Measurements from ENCODE around the gene EDEM3. TPM values are rescaled to one million over a fixed set of nuclear protein-coding genes. Genes with fewer than 3 reads are reported as not detected.

The EDEM3 gene
- total and polyA plus RNA-seq, 12 donors: 7.8 to 26.8 (median 17.8) TPM

DNA sequence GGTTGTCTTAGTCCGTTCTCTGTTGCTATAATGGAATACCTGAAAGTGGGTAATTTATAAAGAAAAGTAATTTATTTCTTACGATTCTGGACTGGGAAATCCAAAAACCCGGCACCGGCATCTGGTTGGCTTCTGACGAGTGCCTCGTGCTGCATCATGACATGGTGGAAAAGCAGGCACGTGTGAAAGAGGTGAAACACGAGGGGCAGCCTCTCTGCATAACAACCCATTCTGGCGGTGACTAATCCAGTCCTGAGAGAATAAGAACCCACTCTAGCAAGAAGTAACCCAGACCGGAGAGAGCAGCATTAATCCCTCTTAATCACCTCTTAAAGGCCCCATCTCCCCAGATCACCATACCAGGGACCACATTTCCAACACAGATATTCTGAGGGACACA, 2.7 kb upstream of the EDEM3 start:
- Histone ChIP-seq H3K27ac (no peak overlapping the region), H3K9me3 (no peaks in the 10 kb centered on the region), H3K36me3 (no peaks in the 10 kb centered on the region), H3K4me3 (no peak overlapping the region), H3K4me1 (peaks cover 0 to 21% (median 18%) of the 10 kb centered on the region in 9 donors), H3K27me3 (no peaks in the 10 kb centered on the region)
- no peak for ATAC-seq
- WGBS, 2 donors: 84 to 86% methylated on average over 10 of the region's 10 CpGs
- intact Hi-C loops (cut with DNase I): no loop called here
- no peak for DNase-seq
- TF ChIP-seq, protein P1, sequence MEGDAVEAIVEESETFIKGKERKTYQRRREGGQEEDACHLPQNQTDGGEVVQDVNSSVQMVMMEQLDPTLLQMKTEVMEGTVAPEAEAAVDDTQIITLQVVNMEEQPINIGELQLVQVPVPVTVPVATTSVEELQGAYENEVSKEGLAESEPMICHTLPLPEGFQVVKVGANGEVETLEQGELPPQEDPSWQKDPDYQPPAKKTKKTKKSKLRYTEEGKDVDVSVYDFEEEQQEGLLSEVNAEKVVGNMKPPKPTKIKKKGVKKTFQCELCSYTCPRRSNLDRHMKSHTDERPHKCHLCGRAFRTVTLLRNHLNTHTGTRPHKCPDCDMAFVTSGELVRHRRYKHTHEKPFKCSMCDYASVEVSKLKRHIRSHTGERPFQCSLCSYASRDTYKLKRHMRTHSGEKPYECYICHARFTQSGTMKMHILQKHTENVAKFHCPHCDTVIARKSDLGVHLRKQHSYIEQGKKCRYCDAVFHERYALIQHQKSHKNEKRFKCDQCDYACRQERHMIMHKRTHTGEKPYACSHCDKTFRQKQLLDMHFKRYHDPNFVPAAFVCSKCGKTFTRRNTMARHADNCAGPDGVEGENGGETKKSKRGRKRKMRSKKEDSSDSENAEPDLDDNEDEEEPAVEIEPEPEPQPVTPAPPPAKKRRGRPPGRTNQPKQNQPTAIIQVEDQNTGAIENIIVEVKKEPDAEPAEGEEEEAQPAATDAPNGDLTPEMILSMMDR (IDR thresholded peaks at IDR 0.05): no peak

DNA sequence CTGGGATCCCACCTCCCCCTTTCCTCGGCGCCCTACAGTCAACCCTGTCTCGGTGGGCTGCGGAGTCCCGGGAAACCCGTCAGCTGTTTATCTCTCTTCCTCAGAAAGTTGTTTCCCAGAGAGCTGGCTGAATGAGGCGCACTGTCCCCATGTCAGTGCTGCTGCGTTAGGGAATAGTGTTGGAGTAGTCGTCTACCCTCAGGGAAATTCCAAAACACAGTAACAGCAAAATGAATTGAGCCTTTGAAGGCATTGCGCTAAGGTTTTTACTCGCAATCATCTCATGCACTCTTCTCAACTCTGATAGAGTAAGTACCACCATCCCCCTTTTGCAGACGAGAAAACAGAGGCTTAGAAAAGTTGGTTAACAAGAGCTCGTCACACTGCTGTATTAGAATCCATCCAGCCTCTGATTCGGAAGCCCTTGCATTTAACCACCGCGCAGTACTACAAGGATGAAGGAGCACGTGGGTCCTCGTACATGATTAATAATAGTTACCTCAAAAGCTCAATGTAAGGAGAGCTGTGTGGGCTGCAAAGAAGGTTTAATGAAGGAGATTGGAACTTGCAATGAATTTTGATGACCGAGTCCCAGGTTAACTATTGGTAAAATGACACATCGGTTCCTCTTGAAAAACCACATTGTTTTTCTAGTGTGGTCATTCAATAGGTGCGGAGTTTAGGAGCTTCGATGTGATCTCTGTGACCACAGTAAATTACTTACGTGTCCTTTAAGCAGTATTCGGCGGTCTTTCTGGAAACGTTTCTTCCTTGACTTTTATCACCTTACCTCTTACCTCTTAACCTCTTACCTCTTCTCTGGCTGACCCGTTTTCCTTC, 788 bp upstream of the EDEM3 start:
- intact Hi-C loops (cut with DNase I): loop anchor here in 1 of 10 donors (1.0 kb wide), 1 partner anchor 402 kb away; the partner anchor contains the start of gene SWT1
- ATAC-seq (peak in 7 of 8 donors; percentile 0 to 32 (median 27)), DNase-seq (no peak)
- Histone ChIP-seq H3K36me3 (no peaks in the 10 kb centered on the region), H3K27ac (peak overlapping the region; percentile 21 to 98 (median 92)), H3K4me3 (peak overlapping the region; percentile 44 to 98 (median 93)), H3K27me3 (no peaks in the 10 kb centered on the region), H3K9me3 (no peaks in the 10 kb centered on the region), H3K4me1 (peaks cover 0 to 35% (median 20%) of the 10 kb centered on the region in 9 donors)
- TF ChIP-seq, protein P1 (IDR thresholded peaks at IDR 0.05): no peak
- WGBS, 2 donors: 4 to 5% methylated on average over 26 to 27 of the region's 27 CpGs

DNA sequence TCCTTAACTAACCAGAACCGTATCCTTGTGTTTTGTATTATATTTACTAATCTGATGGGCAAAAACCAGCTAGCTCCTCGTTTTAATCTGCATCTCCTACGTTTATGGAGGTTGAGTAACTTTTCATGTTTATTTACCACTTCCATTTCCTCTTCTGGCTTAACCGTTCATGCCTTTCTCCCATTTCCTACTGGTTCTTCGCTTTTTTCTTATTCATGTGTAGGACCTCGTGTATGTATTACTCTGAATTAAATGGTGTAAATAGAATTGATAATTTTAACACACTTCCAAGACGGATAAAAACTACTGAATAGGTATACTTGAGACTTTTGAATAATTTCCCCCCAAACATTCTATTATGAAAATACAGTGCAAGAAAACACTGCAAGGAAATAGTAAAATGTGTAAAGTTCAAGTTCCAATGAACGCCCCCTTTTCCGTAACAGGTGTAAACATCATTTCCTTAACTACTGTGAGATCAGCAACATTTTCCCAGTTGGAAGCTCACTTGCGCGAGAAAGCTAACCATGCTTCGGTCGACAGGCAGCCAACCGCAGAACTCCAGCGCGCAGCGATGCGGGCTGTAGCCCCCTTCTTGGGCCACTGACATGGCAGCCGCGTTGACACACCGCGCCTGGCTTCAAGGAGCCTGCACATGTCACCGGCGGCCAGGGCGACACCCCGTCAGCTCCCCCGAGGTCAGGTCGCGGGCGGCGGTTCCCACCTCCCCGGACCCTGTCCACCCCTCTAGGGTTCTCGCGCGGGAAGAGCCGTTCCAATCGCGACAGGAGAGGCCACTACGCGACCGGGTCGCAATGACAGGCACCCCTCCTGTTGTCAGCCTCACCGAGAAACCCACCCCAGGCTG, 816 bp downstream of the EDEM3 start:
- no peaks in the 10 kb centered on the region for H3K36me3 ChIP-seq
- DNase-seq (peak in 1 of 2 donors; percentile 46), ATAC-seq (peak; percentile 3 to 61 (median 10))
- no peaks in the 10 kb centered on the region for H3K27me3 ChIP-seq
- H3K9me3 ChIP-seq: no peaks in the 10 kb centered on the region
- peak overlapping the region; percentile 77 to 99 (median 94) for H3K27ac ChIP-seq
- TF ChIP-seq, protein P1 (IDR thresholded peaks at IDR 0.05): no peak
- H3K4me3 ChIP-seq: peak overlapping the region; percentile 71 to 98 (median 94)
- intact Hi-C loops (cut with DNase I): loop anchor here in 1 of 10 donors (5.0 kb wide), 1 partner anchor 403 kb away; the partner anchor contains the start of genes SWT1 and TRMT1L
- 1 to 2% methylated on average over 43 of the region's 43 CpGs for WGBS, 2 donors
- peaks cover 0 to 47% (median 20%) of the 10 kb centered on the region in 9 donors for H3K4me1 ChIP-seq

DNA sequence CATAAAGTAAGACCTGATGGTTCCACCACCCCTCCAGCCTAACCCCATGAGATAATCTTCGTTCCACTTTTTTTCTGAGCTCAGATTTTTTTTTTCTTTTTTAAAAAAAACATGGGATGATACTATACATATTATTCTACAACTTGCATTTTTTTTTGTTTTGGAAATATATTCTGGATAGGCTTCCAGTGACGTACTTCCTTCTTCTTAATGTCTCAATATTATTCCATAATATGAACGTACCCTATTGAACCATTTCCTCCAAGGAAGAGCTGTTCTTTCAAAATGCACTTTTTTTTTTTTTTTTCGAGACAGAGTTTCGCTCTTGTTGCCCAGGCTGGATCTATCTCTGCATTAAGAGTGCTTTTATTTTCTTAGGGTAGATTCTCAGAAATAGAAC, 1.5 kb downstream of the EDEM3 start:
- peak overlapping the region in 9 of 10 donors; percentile 71 to 98 (median 94) for H3K4me3 ChIP-seq
- intact Hi-C loops (cut with DNase I): loop anchor here in 1 of 10 donors (5.0 kb wide), 1 partner anchor 404 kb away; the partner anchor contains the start of genes SWT1 and TRMT1L
- TF ChIP-seq, protein P1 (IDR thresholded peaks at IDR 0.05): no peak
- DNase-seq: no peak
- no peaks in the 10 kb centered on the region for H3K27me3 ChIP-seq
- 64 to 74% methylated on average over 5 of the region's 5 CpGs for WGBS, 2 donors
- no peaks in the 10 kb centered on the region for H3K9me3 ChIP-seq
- H3K4me1 ChIP-seq: peaks cover 0 to 54% (median 20%) of the 10 kb centered on the region in 9 donors
- H3K36me3 ChIP-seq: peaks cover 0 to 2% (median 0%) of the 10 kb centered on the region in 9 donors
- peak overlapping the region in 6 of 10 donors; percentile 92 to 99 (median 96) for H3K27ac ChIP-seq
- no peak for ATAC-seq
